Measurements from ENCODE around the gene POMP. TPM values are rescaled to one million over a fixed set of nuclear protein-coding genes. Genes with fewer than 3 reads are reported as not detected.

Gene POMP
- total RNA-seq, 1 donor from 2014 or later = 69.4 TPM

- no peaks in the 10 kb centered on the region for H3K27me3 ChIP-seq (ENCODE audit: control insufficient read depth in 3 of 3, insufficient read depth in 3 of 3, low read length in 3 of 3)
- no peak overlapping the region for H3K4me3 ChIP-seq (ENCODE audit: low read length in 3 of 3)
- H3K27ac ChIP-seq (ENCODE audit: low read depth, low read length) = no peak overlapping the region
- no peaks in the 10 kb centered on the region for H3K4me1 ChIP-seq (ENCODE audit: control insufficient read depth in 3 of 3, insufficient read depth in 3 of 3, low read length in 3 of 3)
- no peaks in the 10 kb centered on the region for H3K36me3 ChIP-seq (ENCODE audit: control insufficient read depth in 3 of 3, insufficient read depth in 3 of 3, low read length in 3 of 3)
- H3K9me3 ChIP-seq (ENCODE audit: control insufficient read depth in 3 of 3, low read length in 3 of 3) = no peaks in the 10 kb centered on the region
- no peak overlapping the region for H3K9ac ChIP-seq (ENCODE audit: low read depth in 1 of 3, low read length in 3 of 3)
Observed at GRCh38 chr13:28637714-28638355, 21.1 kb upstream of the POMP start.

GRCh38 chr13:28638756-28639155 lies 20.2 kb upstream of the POMP start:
- Histone ChIP-seq H3K27me3 (ENCODE audit: control insufficient read depth in 3 of 3, insufficient read depth in 3 of 3, low read length in 3 of 3) (no peaks in the 10 kb centered on the region), H3K9me3 (ENCODE audit: control insufficient read depth in 3 of 3, low read length in 3 of 3) (no peaks in the 10 kb centered on the region), H3K4me3 (ENCODE audit: low read length in 3 of 3) (no peak overlapping the region), H3K27ac (ENCODE audit: low read depth, low read length) (no peak overlapping the region), H3K36me3 (ENCODE audit: control insufficient read depth in 3 of 3, insufficient read depth in 3 of 3, low read length in 3 of 3) (no peaks in the 10 kb centered on the region), H3K9ac (ENCODE audit: low read depth in 1 of 3, low read length in 3 of 3) (no peak overlapping the region), H3K4me1 (ENCODE audit: control insufficient read depth in 3 of 3, insufficient read depth in 3 of 3, low read length in 3 of 3) (no peaks in the 10 kb centered on the region)

- H3K9ac ChIP-seq (ENCODE audit: low read depth in 1 of 3, low read length in 3 of 3) = no peak overlapping the region
- H3K4me1 ChIP-seq (ENCODE audit: control insufficient read depth in 3 of 3, insufficient read depth in 3 of 3, low read length in 3 of 3) = no peaks in the 10 kb centered on the region
- H3K9me3 ChIP-seq (ENCODE audit: control insufficient read depth in 3 of 3, low read length in 3 of 3) = no peaks in the 10 kb centered on the region
- H3K4me3 ChIP-seq (ENCODE audit: low read length in 3 of 3) = no peak overlapping the region
- peak overlapping the region; percentile 45 for H3K27ac ChIP-seq (ENCODE audit: low read depth, low read length)
- no peaks in the 10 kb centered on the region for H3K36me3 ChIP-seq (ENCODE audit: control insufficient read depth in 3 of 3, insufficient read depth in 3 of 3, low read length in 3 of 3)
- H3K27me3 ChIP-seq (ENCODE audit: control insufficient read depth in 3 of 3, insufficient read depth in 3 of 3, low read length in 3 of 3) = no peaks in the 10 kb centered on the region
Observed at GRCh38 chr13:28640861-28641599, 17.9 kb upstream of the POMP start.

GRCh38 chr13:28641600-28641926 lies 17.4 kb upstream of the POMP start:
- Histone ChIP-seq H3K27me3 (ENCODE audit: control insufficient read depth in 3 of 3, insufficient read depth in 3 of 3, low read length in 3 of 3) (no peaks in the 10 kb centered on the region), H3K36me3 (ENCODE audit: control insufficient read depth in 3 of 3, insufficient read depth in 3 of 3, low read length in 3 of 3) (no peaks in the 10 kb centered on the region), H3K4me3 (ENCODE audit: low read length in 3 of 3) (no peak overlapping the region), H3K4me1 (ENCODE audit: control insufficient read depth in 3 of 3, insufficient read depth in 3 of 3, low read length in 3 of 3) (no peaks in the 10 kb centered on the region), H3K27ac (ENCODE audit: low read depth, low read length) (peak overlapping the region; percentile 45), H3K9ac (ENCODE audit: low read depth in 1 of 3, low read length in 3 of 3) (no peak overlapping the region), H3K9me3 (ENCODE audit: control insufficient read depth in 3 of 3, low read length in 3 of 3) (no peaks in the 10 kb centered on the region)

GRCh38 chr13:28650284-28650683 lies 8.6 kb upstream of the POMP start:
- no peaks in the 10 kb centered on the region for H3K36me3 ChIP-seq (ENCODE audit: control insufficient read depth in 3 of 3, insufficient read depth in 3 of 3, low read length in 3 of 3)
- H3K27ac ChIP-seq (ENCODE audit: low read depth, low read length) = no peak overlapping the region
- H3K27me3 ChIP-seq (ENCODE audit: control insufficient read depth in 3 of 3, insufficient read depth in 3 of 3, low read length in 3 of 3) = no peaks in the 10 kb centered on the region
- no peaks in the 10 kb centered on the region for H3K4me1 ChIP-seq (ENCODE audit: control insufficient read depth in 3 of 3, insufficient read depth in 3 of 3, low read length in 3 of 3)
- H3K9ac ChIP-seq (ENCODE audit: low read depth in 1 of 3, low read length in 3 of 3) = no peak overlapping the region
- no peak overlapping the region for H3K4me3 ChIP-seq (ENCODE audit: low read length in 3 of 3)
- no peaks in the 10 kb centered on the region for H3K9me3 ChIP-seq (ENCODE audit: control insufficient read depth in 3 of 3, low read length in 3 of 3)

GRCh38 chr13:28651810-28652401 lies 7.0 kb upstream of the POMP start:
- Histone ChIP-seq H3K9me3 (ENCODE audit: control insufficient read depth in 3 of 3, low read length in 3 of 3) (no peaks in the 10 kb centered on the region), H3K27ac (ENCODE audit: low read depth, low read length) (no peak overlapping the region), H3K4me3 (ENCODE audit: low read length in 3 of 3) (no peak overlapping the region), H3K27me3 (ENCODE audit: control insufficient read depth in 3 of 3, insufficient read depth in 3 of 3, low read length in 3 of 3) (no peaks in the 10 kb centered on the region), H3K36me3 (ENCODE audit: control insufficient read depth in 3 of 3, insufficient read depth in 3 of 3, low read length in 3 of 3) (no peaks in the 10 kb centered on the region), H3K4me1 (ENCODE audit: control insufficient read depth in 3 of 3, insufficient read depth in 3 of 3, low read length in 3 of 3) (peaks cover 0 to 3% (median 0%) of the 10 kb centered on the region in 3 donors), H3K9ac (ENCODE audit: low read depth in 1 of 3, low read length in 3 of 3) (no peak overlapping the region)

- H3K4me1 ChIP-seq (ENCODE audit: control insufficient read depth in 3 of 3, insufficient read depth in 3 of 3, low read length in 3 of 3) = peaks cover 7 to 14% (median 10%) of the 10 kb centered on the region in 3 donors
- no peaks in the 10 kb centered on the region for H3K36me3 ChIP-seq (ENCODE audit: control insufficient read depth in 3 of 3, insufficient read depth in 3 of 3, low read length in 3 of 3)
- no peak overlapping the region for H3K9ac ChIP-seq (ENCODE audit: low read depth in 1 of 3, low read length in 3 of 3)
- no peak overlapping the region for H3K4me3 ChIP-seq (ENCODE audit: low read length in 3 of 3)
- H3K9me3 ChIP-seq (ENCODE audit: control insufficient read depth in 3 of 3, low read length in 3 of 3) = no peaks in the 10 kb centered on the region
- no peak overlapping the region for H3K27ac ChIP-seq (ENCODE audit: low read depth, low read length)
- no peaks in the 10 kb centered on the region for H3K27me3 ChIP-seq (ENCODE audit: control insufficient read depth in 3 of 3, insufficient read depth in 3 of 3, low read length in 3 of 3)
Observed at GRCh38 chr13:28653111-28653510, 5.8 kb upstream of the POMP start.

GRCh38 chr13:28654276-28654675 lies 4.7 kb upstream of the POMP start:
- H3K36me3 ChIP-seq (ENCODE audit: control insufficient read depth in 3 of 3, insufficient read depth in 3 of 3, low read length in 3 of 3) = peaks cover 0 to 1% (median 0%) of the 10 kb centered on the region in 3 donors
- H3K9ac ChIP-seq (ENCODE audit: low read depth in 1 of 3, low read length in 3 of 3) = no peak overlapping the region
- H3K27ac ChIP-seq (ENCODE audit: low read depth, low read length) = no peak overlapping the region
- no peak overlapping the region for H3K4me3 ChIP-seq (ENCODE audit: low read length in 3 of 3)
- no peaks in the 10 kb centered on the region for H3K27me3 ChIP-seq (ENCODE audit: control insufficient read depth in 3 of 3, insufficient read depth in 3 of 3, low read length in 3 of 3)
- peaks cover 7 to 15% (median 11%) of the 10 kb centered on the region in 3 donors for H3K4me1 ChIP-seq (ENCODE audit: control insufficient read depth in 3 of 3, insufficient read depth in 3 of 3, low read length in 3 of 3)
- no peaks in the 10 kb centered on the region for H3K9me3 ChIP-seq (ENCODE audit: control insufficient read depth in 3 of 3, low read length in 3 of 3)

GRCh38 chr13:28655561-28655960 lies 3.4 kb upstream of the POMP start:
- Histone ChIP-seq H3K9me3 (ENCODE audit: control insufficient read depth in 3 of 3, low read length in 3 of 3) (no peaks in the 10 kb centered on the region), H3K4me1 (ENCODE audit: control insufficient read depth in 3 of 3, insufficient read depth in 3 of 3, low read length in 3 of 3) (peaks cover 16 to 24% (median 22%) of the 10 kb centered on the region in 3 donors), H3K9ac (ENCODE audit: low read depth in 1 of 3, low read length in 3 of 3) (no peak overlapping the region), H3K36me3 (ENCODE audit: control insufficient read depth in 3 of 3, insufficient read depth in 3 of 3, low read length in 3 of 3) (peaks cover 0 to 2% (median 0%) of the 10 kb centered on the region in 3 donors), H3K4me3 (ENCODE audit: low read length in 3 of 3) (no peak overlapping the region), H3K27ac (ENCODE audit: low read depth, low read length) (no peak overlapping the region), H3K27me3 (ENCODE audit: control insufficient read depth in 3 of 3, insufficient read depth in 3 of 3, low read length in 3 of 3) (no peaks in the 10 kb centered on the region)
